Neural crest cell (in vitro differentiated cells): ENCODE measurements around the gene PLEKHA5. TPM values are rescaled to one million over a fixed set of nuclear protein-coding genes. Genes with fewer than 3 reads are reported as not detected.
A peak's percentile ranks its signal among the peaks of the same experiment; 100 is the strongest.

Source experiments
- DNase-seq: peaks from one replicate; pipeline ENCODE4 v3.0.0; 2021; ENCODE audit warnings: low read depth, mixed read lengths, low spot score
- H3K27ac Mint-ChIP-seq: one replicate; pipeline ENCODE4 v1.8.0; 2021; ENCODE audit warnings: mild to moderate bottlenecking, mixed read lengths; ENCODE audit not compliant: unreplicated experiment
- H3K27me3 Mint-ChIP-seq: 2 replicates; pipeline ENCODE4 v1.8.0; 2021; ENCODE audit warnings: low read depth, mild to moderate bottlenecking, mixed read lengths
- H3K36me3 Mint-ChIP-seq: 2 replicates; pipeline ENCODE4 v1.8.0; 2021; ENCODE audit warnings: low read depth, mild to moderate bottlenecking, mixed read lengths
- H3K4me1 Mint-ChIP-seq: 2 replicates; pipeline ENCODE4 v1.8.0; 2021; ENCODE audit warnings: mixed read lengths
- H3K4me3 Mint-ChIP-seq: one replicate; pipeline ENCODE4 v1.8.0; 2021; ENCODE audit warnings: mild to moderate bottlenecking, mixed read lengths
- H3K9me3 Mint-ChIP-seq: 2 replicates; pipeline ENCODE4 v1.8.0; 2021; ENCODE audit warnings: mixed read lengths
- CTCF ChIP-seq: fragments of 200-600 bp; sonication (generic); conservative IDR thresholded peaks from 2 replicates; pipeline ENCODE4 v1.5.0; 2021; ENCODE audit warnings: antibody characterized with exemption, mild to moderate bottlenecking
- total RNA-seq: library from RNA; stranded (reverse); gene quantifications from 2 replicates; pipeline ENCODE4 v1.2.1, GENCODE V29; 2021

PLEKHA5 gene
- total RNA-seq, 1 donor from 2014 or later = 39.2 TPM

GRCh38 chr12:19192710-19193109, 63.2 kb downstream of the PLEKHA5 start:
- no peak for TF ChIP-seq CTCF
- H3K27ac Mint-ChIP-seq = no peak overlapping the region
- no peaks in the 10 kb centered on the region for H3K9me3 Mint-ChIP-seq
- no peak overlapping the region for H3K4me3 Mint-ChIP-seq
- peaks cover 11% of the 10 kb centered on the region for H3K4me1 Mint-ChIP-seq
- no peaks in the 10 kb centered on the region for H3K27me3 Mint-ChIP-seq
- DNase-seq = no peak
- no peaks in the 10 kb centered on the region for H3K36me3 Mint-ChIP-seq

GRCh38 chr12:19194963-19195362, 65.4 kb downstream of the PLEKHA5 start:
- H3K36me3 Mint-ChIP-seq = no peaks in the 10 kb centered on the region

GRCh38 chr12:19196959-19197630, 67.6 kb downstream of the PLEKHA5 start:
- Mint-ChIP-seq H3K27me3 (no peaks in the 10 kb centered on the region), H3K9me3 (no peaks in the 10 kb centered on the region), H3K27ac (no peak overlapping the region), H3K4me3 (no peak overlapping the region), H3K4me1 (peaks cover 4% of the 10 kb centered on the region), H3K36me3 (no peaks in the 10 kb centered on the region)
- DNase-seq = no peak
- no peak for TF ChIP-seq CTCF

More at GRCh38 chr12:19194963-19195362, 65.4 kb downstream of the PLEKHA5 start:
- H3K9me3 Mint-ChIP-seq = no peaks in the 10 kb centered on the region
- TF ChIP-seq CTCF = no peak
- no peak overlapping the region for H3K4me3 Mint-ChIP-seq
- no peak overlapping the region for H3K27ac Mint-ChIP-seq
- no peaks in the 10 kb centered on the region for H3K27me3 Mint-ChIP-seq
- DNase-seq = no peak
- H3K4me1 Mint-ChIP-seq = peaks cover 4% of the 10 kb centered on the region

GRCh38 chr12:19198272-19198671, 68.7 kb downstream of the PLEKHA5 start:
- Mint-ChIP-seq H3K4me1 (peaks cover 5% of the 10 kb centered on the region), H3K36me3 (no peaks in the 10 kb centered on the region), H3K4me3 (no peak overlapping the region), H3K9me3 (peaks cover under 1% of the 10 kb centered on the region), H3K27me3 (no peaks in the 10 kb centered on the region), H3K27ac (no peak overlapping the region)
- TF ChIP-seq CTCF = no peak
- peak; percentile 9 for DNase-seq

GRCh38 chr12:19199332-19199731, 69.8 kb downstream of the PLEKHA5 start:
- H3K9me3 Mint-ChIP-seq = peaks cover 4% of the 10 kb centered on the region
- H3K36me3 Mint-ChIP-seq = no peaks in the 10 kb centered on the region
- no peak overlapping the region for H3K27ac Mint-ChIP-seq
- H3K27me3 Mint-ChIP-seq = no peaks in the 10 kb centered on the region
- H3K4me3 Mint-ChIP-seq = no peak overlapping the region
- TF ChIP-seq CTCF = no peak
- no peak for DNase-seq
- peaks cover 11% of the 10 kb centered on the region for H3K4me1 Mint-ChIP-seq
